Activated naive CD8-positive, alpha-beta T cell treated with anti-CD3 and anti-CD28 coated beads, Interleukin-2, amount 50 U/mL, for 16 hours (primary cell): ENCODE results near the gene RRAGD.
A peak's percentile ranks its signal among the peaks of the same experiment; 100 is the strongest.

ENCODE experiments used
- DNase-seq: peaks from one replicate; pipeline ENCODE4 v3.0.0-alpha.2; 2020; ENCODE audit warnings: low read depth, low spot score

Gene RRAGD

GRCh38 chr6:89412071-89413005 is at the start of gene RRAGD:
Gene RRAGD (minus strand): TSS chr6:89412273. CDS start chr6:89411993, 280 bp downstream.
- peak; percentile 36 for DNase-seq

- no peak for DNase-seq
These were observed 48.6 kb upstream of the RRAGD start for GRCh38 chr6:89460713-89461112.

- DNase-seq = no peak
These were observed 47.4 kb upstream of the RRAGD start for GRCh38 chr6:89459501-89459900.

GRCh38 chr6:89458704-89459103 is 46.6 kb upstream of the RRAGD start:
- DNase-seq = no peak

- DNase-seq = no peak
These were observed 42.2 kb upstream of the RRAGD start for GRCh38 chr6:89454300-89454699.

- DNase-seq = no peak
These were observed 40.2 kb upstream of the RRAGD start for GRCh38 chr6:89452281-89452680.

- no peak for DNase-seq
These were observed 37.1 kb upstream of the RRAGD start for GRCh38 chr6:89449193-89449592.

- DNase-seq = no peak
These were observed 31.6 kb upstream of the RRAGD start for GRCh38 chr6:89443658-89444057.

GRCh38 chr6:89440200-89440599 is 28.1 kb upstream of the RRAGD start:
- DNase-seq = no peak

- no peak for DNase-seq
These were observed 26.9 kb upstream of the RRAGD start for GRCh38 chr6:89439014-89439413.

- no peak for DNase-seq
These were observed 26.2 kb upstream of the RRAGD start for GRCh38 chr6:89438248-89438647.

GRCh38 chr6:89436226-89436625 is 24.2 kb upstream of the RRAGD start:
- no peak for DNase-seq

- DNase-seq = no peak
These were observed 22.9 kb upstream of the RRAGD start for GRCh38 chr6:89434954-89435353.

GRCh38 chr6:89434150-89434499 is 22.1 kb upstream of the RRAGD start:
- no peak for DNase-seq

- no peak for DNase-seq
These were observed 21.4 kb upstream of the RRAGD start for GRCh38 chr6:89433252-89434149.

GRCh38 chr6:89432875-89433251 is 20.8 kb upstream of the RRAGD start, which contains the start of gene ANKRD6:
Gene ANKRD6 (plus strand): TSS chr6:89433152. CDS start chr6:89566977, 133,825 bp downstream.
- peak; percentile 69 for DNase-seq

- no peak for DNase-seq
These were observed 18.3 kb upstream of the RRAGD start for GRCh38 chr6:89430201-89430962.

GRCh38 chr6:89416796-89417195 is 4.7 kb upstream of the RRAGD start:
- DNase-seq = no peak

- DNase-seq = no peak
These were observed 3.1 kb upstream of the RRAGD start for GRCh38 chr6:89415185-89415584.

GRCh38 chr6:89414215-89414614 is 2.1 kb upstream of the RRAGD start:
- no peak for DNase-seq

- DNase-seq = no peak
These were observed 930 bp upstream of the RRAGD start for GRCh38 chr6:89413006-89413400.
